Skeletal muscle satellite cell (primary cell): ENCODE results near the gene ADGRB2.

Experiments
- H3K27me3 ChIP-seq: 2 replicates; pipeline ENCODE4 v1.7.0; 2013; ENCODE audit warnings: low read length; ENCODE audit not compliant: control insufficient read depth, insufficient read depth
- H3K36me3 ChIP-seq: 2 replicates; pipeline ENCODE4 v1.7.0; 2013; ENCODE audit warnings: mild to moderate bottlenecking, control low read depth, low read length; ENCODE audit not compliant: insufficient read depth
- H3K4me1 ChIP-seq: 2 replicates; pipeline ENCODE4 v1.7.0; 2013; ENCODE audit warnings: low read length; ENCODE audit not compliant: control insufficient read depth, insufficient read depth
- H3K4me2 ChIP-seq: 2 replicates; pipeline ENCODE4 v1.7.0; 2013; ENCODE audit warnings: mild to moderate bottlenecking, low read length
- H3K4me3 ChIP-seq: 2 replicates; pipeline ENCODE4 v1.7.0; 2013; ENCODE audit warnings: low read length
- H3K9ac ChIP-seq: 2 replicates; pipeline ENCODE4 v1.7.0; 2013; ENCODE audit warnings: mild to moderate bottlenecking, low read depth, low read length, moderate library complexity
- H3K9me3 ChIP-seq: replicated peaks from 2 replicates; pipeline ENCODE4 v1.7.0; 2013; ENCODE audit warnings: mild to moderate bottlenecking, control low read depth, low read length

ADGRB2 gene

DNA sequence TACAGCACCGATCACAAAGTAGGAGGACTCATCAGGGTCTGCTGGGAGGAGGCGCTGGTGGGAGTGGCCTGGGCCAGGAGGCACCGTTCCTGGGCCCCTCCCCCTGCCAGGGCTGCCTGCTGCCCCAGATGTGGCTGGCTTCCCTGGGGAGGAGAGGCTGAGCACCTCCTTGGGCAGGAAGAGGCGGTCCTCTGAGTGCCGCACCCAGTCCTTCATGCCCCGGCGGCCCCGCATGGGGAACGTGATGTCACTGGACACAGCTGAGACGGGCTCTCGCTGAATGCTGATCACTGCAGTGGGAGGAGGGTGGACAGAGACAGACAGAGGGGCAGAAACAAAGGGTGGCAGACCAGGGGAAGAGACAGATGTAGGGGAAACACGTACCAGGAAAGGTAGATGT is 24.8 kb downstream of the ADGRB2 start:
- H3K9ac ChIP-seq: no peak overlapping the region
- H3K4me3 ChIP-seq: no peak overlapping the region
- H3K4me1 ChIP-seq: peaks cover 10% of the 10 kb centered on the region
- no peaks in the 10 kb centered on the region for H3K27me3 ChIP-seq
- H3K4me2 ChIP-seq: no peak overlapping the region
- no peaks in the 10 kb centered on the region for H3K9me3 ChIP-seq
- no peaks in the 10 kb centered on the region for H3K36me3 ChIP-seq

DNA sequence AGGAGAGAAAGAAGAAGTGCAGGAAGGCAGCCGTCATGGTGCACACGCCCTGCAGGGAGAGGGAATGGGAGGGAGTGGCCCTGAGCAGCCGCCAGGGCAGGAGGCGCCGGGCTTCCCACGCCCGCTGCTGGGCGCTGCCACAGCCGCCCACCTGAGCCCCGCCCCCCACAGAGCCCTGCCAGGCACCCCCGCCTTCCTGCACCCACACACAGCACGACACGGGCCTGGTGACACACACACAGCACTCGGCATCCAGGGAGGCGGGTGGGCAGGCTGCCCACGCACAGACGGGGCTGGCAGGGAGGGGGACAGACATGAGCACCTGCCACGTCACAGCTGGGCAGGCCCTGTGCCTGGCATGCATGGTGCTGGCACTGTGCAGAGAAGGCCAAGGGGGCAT is 27.5 kb downstream of the ADGRB2 start:
- Histone ChIP-seq H3K36me3 (no peaks in the 10 kb centered on the region), H3K9me3 (no peaks in the 10 kb centered on the region), H3K27me3 (no peaks in the 10 kb centered on the region), H3K4me3 (no peak overlapping the region), H3K4me2 (no peak overlapping the region), H3K9ac (no peak overlapping the region), H3K4me1 (peaks cover 10% of the 10 kb centered on the region)

DNA sequence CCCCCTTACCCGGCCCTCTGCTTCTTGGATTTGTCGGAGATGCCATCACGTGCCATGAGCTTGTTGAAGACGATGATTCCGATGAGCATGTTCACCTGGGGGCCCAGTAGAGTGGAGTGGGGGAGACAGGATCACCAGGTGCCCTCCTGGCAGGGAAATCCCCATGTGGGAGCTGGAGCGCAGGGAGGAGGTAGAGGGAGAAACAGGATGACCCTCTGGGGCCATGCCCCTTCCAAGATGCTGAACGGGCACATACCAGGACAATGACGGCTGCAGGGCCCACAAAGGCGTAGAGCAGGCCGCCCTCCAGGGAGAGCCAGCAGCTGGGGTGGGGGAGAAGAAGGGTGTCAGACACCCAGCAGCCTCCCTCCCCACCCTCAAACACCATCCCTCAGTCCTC is 28.6 kb downstream of the ADGRB2 start:
- Histone ChIP-seq H3K36me3 (no peaks in the 10 kb centered on the region), H3K27me3 (no peaks in the 10 kb centered on the region), H3K9me3 (no peaks in the 10 kb centered on the region), H3K4me2 (no peak overlapping the region), H3K4me1 (peaks cover 10% of the 10 kb centered on the region), H3K9ac (no peak overlapping the region), H3K4me3 (no peak overlapping the region)

GRCh38 chr1:31734582-31735107 is 29.5 kb downstream of the ADGRB2 start:
- Histone ChIP-seq H3K4me3 (no peak overlapping the region), H3K9ac (no peak overlapping the region), H3K27me3 (no peaks in the 10 kb centered on the region), H3K4me1 (peaks cover 10% of the 10 kb centered on the region), H3K4me2 (no peak overlapping the region), H3K9me3 (no peaks in the 10 kb centered on the region), H3K36me3 (no peaks in the 10 kb centered on the region)

DNA sequence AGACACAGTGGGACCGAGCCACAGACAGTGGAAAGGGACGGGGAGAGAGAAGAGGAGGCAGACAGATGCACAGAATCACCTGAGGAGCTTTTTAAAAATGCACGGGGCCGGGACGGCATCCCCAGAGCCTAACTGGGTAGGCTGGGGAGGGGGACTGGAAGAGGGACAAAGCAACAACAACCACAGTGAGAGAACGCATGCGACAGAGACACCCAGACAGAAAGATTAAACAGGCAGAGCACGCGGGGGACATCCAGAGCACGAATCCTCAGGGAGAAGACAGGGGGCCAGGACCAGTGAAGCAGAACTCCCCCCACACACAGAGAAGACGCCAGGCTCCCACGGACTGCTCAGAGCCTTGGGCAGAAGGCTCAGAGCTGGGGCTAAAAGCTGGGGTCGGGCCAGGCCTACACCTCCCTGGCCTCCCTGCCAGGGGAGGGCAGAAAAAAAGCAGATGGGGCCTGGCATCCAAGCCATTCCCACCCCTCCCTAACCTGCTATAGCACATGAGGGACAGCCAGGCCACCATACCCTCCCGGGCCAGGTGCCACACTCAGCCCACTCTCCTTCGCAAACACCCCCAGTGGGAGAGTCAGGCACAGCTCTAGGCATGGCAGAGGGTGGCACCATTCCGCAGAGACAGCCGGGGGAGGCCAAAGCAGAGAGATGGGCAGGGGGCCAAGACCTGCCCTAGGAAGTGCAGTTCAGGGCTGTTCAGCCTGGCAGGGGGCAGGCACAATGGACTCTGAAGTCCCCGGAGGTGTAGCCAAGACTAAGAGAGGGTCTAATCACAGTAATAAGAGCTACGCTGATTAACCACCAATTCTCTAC is 30.5 kb downstream of the ADGRB2 start:
- Histone ChIP-seq H3K9ac (no peak overlapping the region), H3K4me3 (no peak overlapping the region), H3K4me1 (peaks cover 10% of the 10 kb centered on the region), H3K9me3 (no peaks in the 10 kb centered on the region), H3K4me2 (no peak overlapping the region), H3K36me3 (no peaks in the 10 kb centered on the region), H3K27me3 (no peaks in the 10 kb centered on the region)

DNA sequence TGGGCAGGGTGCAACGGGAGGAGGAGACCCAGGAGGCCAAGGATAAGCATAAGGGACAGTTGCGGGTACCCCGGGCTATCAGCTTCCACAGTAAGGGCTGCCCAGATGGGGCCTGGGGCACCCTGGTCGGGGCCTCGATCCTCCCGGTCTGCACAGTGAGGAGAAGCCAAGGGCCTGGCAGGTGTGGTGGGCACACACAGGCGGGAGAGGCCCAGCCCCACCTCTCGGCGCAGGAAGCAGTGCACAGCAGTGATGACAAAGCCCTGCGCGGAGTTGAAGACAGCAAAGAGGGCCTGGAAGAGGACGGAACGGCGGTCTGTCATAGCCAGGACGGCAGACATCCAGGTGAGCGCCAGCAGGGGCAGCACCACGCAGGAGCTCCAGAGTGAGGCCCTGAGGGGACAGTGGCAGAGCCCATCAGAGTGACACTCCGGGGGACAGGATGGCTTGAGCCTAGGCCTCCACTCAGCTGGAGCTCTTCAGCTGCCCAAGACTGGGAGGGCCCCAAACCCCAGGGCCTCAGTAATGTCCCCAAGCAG is 31.3 kb downstream of the ADGRB2 start:
- Histone ChIP-seq H3K36me3 (no peaks in the 10 kb centered on the region), H3K4me1 (peaks cover 10% of the 10 kb centered on the region), H3K27me3 (no peaks in the 10 kb centered on the region), H3K4me2 (no peak overlapping the region), H3K4me3 (no peak overlapping the region), H3K9ac (no peak overlapping the region), H3K9me3 (no peaks in the 10 kb centered on the region)

DNA sequence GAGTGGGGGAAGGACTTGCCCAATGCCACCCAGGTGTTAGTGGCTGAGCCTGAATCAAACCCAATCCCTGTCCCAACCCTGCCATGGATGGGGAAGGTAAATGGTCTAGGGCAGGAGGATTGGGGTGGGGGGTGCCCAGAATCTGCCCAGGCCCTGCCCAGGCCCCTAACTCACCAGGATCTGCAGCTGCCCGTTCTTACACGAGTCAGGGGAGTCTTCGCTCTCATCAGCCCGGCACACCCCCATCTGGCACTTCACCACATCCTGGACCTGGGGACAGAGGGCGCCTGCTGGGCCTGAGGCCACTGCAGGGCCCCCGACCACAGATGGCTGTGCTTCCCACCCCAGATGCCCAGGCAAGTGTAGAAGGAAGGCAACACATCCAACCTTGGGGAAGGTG is 31.8 kb downstream of the ADGRB2 start:
- Histone ChIP-seq H3K4me1 (peaks cover 10% of the 10 kb centered on the region), H3K4me3 (no peak overlapping the region), H3K9ac (no peak overlapping the region), H3K27me3 (no peaks in the 10 kb centered on the region), H3K36me3 (no peaks in the 10 kb centered on the region), H3K9me3 (no peaks in the 10 kb centered on the region), H3K4me2 (no peak overlapping the region)

GRCh38 chr1:31731049-31731565 is 33.0 kb downstream of the ADGRB2 start:
- Histone ChIP-seq H3K9ac (no peak overlapping the region), H3K4me2 (no peak overlapping the region), H3K27me3 (no peaks in the 10 kb centered on the region), H3K4me1 (peaks cover 4% of the 10 kb centered on the region), H3K36me3 (no peaks in the 10 kb centered on the region), H3K4me3 (no peak overlapping the region), H3K9me3 (no peaks in the 10 kb centered on the region)

DNA sequence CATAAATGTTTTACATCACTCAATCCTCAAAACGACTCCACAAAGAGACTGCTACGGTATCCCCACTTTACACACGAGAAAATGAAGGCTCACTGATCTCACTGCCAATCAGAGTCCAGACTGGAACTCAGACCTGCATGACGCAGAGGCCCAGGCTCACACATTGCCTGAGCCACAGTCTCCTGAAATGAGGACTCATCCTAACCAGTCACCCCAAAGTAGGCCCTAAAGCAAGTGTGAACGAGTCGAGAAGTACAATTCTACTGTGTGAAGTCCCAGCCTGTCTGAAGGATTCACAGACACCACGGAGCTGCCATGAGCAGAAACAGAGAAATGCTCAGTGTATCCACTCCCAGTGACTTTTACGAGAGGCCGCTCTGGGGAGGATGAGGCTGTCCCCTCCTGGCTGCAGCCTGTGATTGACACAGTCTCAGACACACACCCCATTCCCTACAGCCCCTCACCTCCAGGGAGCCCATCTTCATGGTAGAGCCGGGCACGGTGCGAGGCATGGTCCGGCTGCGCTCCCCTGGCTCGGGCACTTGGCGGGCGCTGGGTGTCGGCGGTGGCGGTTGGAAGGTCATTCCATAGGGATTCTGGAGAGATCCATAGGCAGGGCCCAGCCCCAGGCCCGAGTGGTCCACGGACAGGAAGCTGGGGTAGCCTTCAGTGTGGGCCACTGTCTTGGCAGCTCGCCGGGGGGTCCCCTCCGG is 33.6 kb downstream of the ADGRB2 start:
- Histone ChIP-seq H3K9me3 (no peaks in the 10 kb centered on the region), H3K9ac (no peak overlapping the region), H3K4me1 (no peaks in the 10 kb centered on the region), H3K27me3 (no peaks in the 10 kb centered on the region), H3K36me3 (no peaks in the 10 kb centered on the region), H3K4me3 (no peak overlapping the region), H3K4me2 (no peak overlapping the region)

GRCh38 chr1:31727849-31728248 is 36.3 kb downstream of the ADGRB2 start:
- Histone ChIP-seq H3K27me3 (no peaks in the 10 kb centered on the region), H3K36me3 (no peaks in the 10 kb centered on the region), H3K4me1 (peaks cover 3% of the 10 kb centered on the region)

GRCh38 chr1:31727195-31727594 is 36.9 kb downstream of the ADGRB2 start:
- Histone ChIP-seq H3K4me1 (peaks cover 3% of the 10 kb centered on the region), H3K36me3 (no peaks in the 10 kb centered on the region), H3K9ac (no peak overlapping the region), H3K27me3 (no peaks in the 10 kb centered on the region), H3K9me3 (no peaks in the 10 kb centered on the region), H3K4me3 (no peak overlapping the region), H3K4me2 (no peak overlapping the region)

More at GRCh38 chr1:31727849-31728248, 36.3 kb downstream of the ADGRB2 start:
- no peak overlapping the region for H3K4me2 ChIP-seq
- H3K4me3 ChIP-seq: no peak overlapping the region
- H3K9ac ChIP-seq: no peak overlapping the region
- no peaks in the 10 kb centered on the region for H3K9me3 ChIP-seq
